C1 segment of cervical spinal cord (tissue), 14 donors: Measurements from ENCODE around the gene SBNO1.
"Not testable (repeated sequence)": the region's sequence is repeated elsewhere in the genome, so short reads cannot be mapped to it uniquely, and the experiment has no call there.

ENCODE experiments used
- DNase-seq, 14 donors: peaks; one replicate each; lab custom pipeline; 2025; lab: John Stamatoyannopoulos, UW

Gene SBNO1

GRCh38 chr12:123271001-123271668 lies 93.5 kb downstream of the SBNO1 start:
- peak in 10 of 14 donors; percentile 26 to 69 (median 41) for DNase-seq

GRCh38 chr12:123270214-123271000 lies 94.2 kb downstream of the SBNO1 start:
- DNase-seq = peak in 10 of 14 donors; percentile 32 to 74 (median 42)

DNA sequence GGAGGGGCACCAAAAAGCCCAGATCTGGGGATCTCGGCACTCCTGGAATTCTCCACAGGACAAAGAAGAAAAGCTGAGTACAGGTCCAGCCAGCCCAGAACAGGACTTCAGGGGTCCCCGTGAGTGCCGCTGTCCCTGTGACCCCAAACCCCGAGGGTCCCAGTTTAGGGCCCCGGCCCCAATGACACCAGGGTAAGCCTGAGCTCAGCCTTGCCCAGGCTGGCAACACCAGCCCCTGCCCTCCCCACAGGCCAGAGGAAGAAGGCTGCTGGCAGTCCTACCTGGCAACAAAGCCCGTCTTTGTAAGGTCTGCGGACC lies 94.8 kb downstream of the SBNO1 start:
- DNase-seq = peak in 2 of 14 donors; percentile 57 to 69

- DNase-seq = peak in 13 of 14 donors; percentile 55 to 94 (median 86)
Measured at GRCh38 chr12:123269395-123269892, 95.2 kb downstream of the SBNO1 start.

- DNase-seq = peak in 8 of 14 donors; percentile 46 to 81 (median 72)
Measured at GRCh38 chr12:123268850-123269249, 95.8 kb downstream of the SBNO1 start.

DNA sequence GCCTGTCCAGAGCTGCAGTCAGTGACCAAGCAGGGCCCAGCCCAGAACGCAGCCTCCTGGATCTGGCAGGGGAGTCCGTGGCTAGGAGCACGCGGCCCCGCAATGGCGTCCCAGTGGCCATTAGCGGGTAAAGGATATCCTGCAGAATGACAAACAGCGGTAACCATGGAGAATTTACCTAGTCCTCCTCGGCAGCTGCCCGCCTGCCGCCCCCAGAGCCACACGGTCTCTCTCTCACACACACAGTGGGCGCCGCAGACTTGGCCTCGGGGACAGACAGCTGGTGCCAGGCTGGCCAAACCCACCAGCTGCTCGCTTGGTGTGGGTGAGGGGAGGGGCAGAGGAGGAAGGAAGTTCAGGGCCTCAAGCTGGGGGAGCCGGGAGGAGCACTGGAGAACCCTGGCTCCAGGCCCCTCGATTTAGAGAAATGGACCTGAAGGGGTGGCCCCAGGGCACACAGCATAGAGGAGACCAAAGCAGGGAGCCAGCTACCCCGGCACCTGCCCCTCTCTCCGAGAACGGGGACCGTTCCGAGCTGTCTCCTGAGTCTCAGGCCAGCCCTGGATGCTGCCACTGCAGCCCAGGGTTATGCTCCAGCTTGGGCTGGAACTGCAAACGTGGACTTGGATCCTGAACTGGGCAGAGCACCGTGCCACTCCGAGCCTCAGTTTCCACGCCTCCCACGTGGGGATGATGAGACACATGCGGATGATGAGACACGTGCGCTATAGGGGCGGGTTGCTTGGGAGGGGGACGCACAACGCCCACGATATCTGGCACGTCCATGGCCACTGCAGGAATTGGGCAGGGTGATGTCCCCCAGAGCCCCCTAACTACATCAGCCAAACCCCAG lies 96.4 kb downstream of the SBNO1 start:
- peak in 11 of 14 donors; percentile 53 to 87 (median 71) for DNase-seq

- DNase-seq = peak in 2 of 14 donors; percentile 43 to 54
Measured at GRCh38 chr12:123267335-123267920, 97.2 kb downstream of the SBNO1 start.

DNA sequence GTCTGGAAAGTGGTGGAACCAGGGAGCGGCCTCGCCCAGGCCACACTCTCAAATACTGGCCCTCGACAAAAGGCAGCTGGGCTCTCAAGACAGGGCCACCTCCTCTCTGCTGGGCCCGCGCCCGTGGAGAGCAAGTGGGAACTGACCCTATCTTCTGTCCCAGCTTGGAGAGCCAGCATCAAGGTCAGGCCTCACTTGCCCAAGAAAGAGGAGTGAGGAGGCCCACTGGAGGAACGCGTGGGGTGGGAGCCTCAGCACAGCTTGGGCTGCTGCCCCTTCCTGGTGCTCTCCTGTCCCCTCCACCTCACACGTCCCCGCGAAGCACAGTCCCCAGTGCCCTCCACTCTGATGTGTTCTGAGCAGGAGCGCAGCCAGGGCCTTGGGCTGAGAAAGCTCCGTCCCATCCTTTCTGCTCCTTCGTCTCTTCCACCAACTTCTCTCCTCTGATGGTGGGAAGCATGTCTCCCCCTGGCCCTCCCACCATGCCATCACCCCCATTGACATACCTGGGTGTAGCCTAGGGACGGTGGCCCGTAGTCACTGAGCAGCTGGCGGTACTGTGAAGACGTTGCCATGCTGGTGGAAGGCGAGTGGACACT lies 97.9 kb downstream of the SBNO1 start:
- no peak for DNase-seq

GRCh38 chr12:123265851-123266678 lies 98.6 kb downstream of the SBNO1 start:
- no peak for DNase-seq

DNA sequence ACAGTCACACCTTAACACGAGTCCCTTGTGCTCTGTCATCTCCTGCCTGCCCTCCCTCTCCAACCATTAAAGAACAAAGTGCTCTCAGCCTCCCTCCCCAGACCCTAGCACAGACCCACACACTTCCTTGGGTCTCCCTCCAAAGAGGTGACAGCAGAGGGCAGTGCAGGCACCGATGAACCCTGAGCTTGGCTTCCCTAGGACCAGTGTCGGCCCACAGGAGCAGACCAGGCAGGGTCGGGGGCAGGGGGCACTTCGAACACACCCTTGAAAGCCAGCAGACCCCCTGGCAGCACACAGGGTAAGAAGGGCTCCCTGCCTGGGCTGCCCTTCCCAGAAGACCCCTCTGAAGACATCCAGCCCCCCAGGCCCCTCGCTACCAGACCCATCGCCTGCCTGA lies 100.0 kb downstream of the SBNO1 start:
- DNase-seq = peak in 3 of 14 donors; percentile 2 to 35 (median 8)

DNA sequence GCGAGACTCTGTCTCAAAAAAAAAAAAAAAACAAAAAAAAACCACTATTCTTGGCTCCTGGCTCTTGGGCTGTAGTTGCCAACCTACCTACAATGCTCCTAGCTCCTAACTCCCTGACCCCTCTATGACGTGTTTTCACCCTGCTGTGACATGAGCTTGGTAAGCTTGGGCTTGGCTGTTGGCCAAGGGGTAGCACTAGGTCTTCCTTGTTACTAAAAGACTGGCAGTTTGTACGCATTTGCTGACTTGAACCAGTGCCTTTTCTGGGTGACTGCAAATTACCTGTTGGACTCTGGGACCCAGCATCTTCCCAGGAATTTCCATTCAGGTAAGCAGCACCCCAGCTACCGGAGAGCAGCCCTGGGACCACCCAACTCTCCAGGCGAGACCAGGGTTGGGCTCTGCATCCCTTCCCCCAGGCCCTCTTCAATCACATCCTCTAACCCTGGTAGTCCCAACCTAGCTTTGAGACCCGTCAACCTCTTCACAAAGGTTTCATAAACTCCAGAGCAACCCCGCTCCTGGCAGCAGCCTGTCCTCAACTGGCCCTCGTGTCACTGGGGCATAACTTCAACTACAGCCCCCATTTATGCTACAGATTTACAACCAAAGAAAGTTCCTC lies 101.3 kb downstream of the SBNO1 start:
- no peak for DNase-seq

- no peak for DNase-seq
Measured at GRCh38 chr12:123261196-123261595, 103.5 kb downstream of the SBNO1 start.

- no peak for DNase-seq
Measured at GRCh38 chr12:123260081-123260480, 104.6 kb downstream of the SBNO1 start.

DNA sequence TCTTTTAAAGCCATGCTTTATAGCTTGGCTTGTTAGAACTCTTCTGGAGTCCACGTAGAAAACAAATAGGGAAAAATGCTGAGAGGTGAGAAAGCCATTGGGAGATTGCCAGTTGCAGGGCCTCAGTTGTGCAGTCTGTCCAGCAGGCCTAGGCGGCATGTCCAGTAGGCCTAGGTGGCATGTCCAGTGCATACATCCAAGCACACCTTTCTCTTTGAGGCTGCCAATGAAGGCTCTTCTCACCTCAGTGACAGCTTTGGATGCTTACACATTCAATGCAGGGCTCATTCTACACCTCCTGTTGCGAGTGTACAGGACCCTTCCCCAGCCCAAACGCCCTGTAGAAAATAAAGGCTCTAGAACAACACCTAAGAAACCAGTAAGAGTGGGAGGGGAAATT lies 106.1 kb downstream of the SBNO1 start:
- DNase-seq = no peak

DNA sequence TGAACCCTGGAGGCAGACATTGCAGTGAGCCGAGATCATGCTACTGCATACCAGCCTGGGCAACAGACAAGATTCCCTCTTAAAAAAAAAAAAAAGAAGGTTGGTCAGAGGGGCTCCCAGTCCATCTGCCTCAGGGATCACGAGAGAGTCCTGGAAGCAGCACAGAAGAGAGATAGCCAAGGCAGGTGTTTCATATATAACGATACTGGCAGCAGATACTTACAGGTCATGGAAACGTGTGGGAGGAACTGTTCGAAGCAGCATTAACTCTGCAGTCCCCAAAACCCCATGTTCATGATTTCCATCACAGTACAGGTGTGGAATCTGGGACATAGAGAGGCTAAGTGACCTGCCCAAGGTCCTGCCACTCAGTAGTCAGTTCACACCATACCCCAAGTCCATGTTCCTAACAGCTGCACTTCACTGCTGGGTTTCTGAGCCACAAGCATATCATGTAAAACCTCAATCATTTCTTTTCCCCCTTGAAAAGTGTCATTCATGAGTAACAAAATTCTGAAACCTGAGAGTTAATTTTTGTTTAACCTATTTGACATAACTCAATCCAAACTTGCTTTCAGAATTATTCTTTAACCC lies 109.7 kb downstream of the SBNO1 start:
- DNase-seq = no peak

- DNase-seq = peak in 10 of 14 donors; percentile 38 to 86 (median 74)
Measured at GRCh38 chr12:123253641-123254459, 110.8 kb downstream of the SBNO1 start.

DNA sequence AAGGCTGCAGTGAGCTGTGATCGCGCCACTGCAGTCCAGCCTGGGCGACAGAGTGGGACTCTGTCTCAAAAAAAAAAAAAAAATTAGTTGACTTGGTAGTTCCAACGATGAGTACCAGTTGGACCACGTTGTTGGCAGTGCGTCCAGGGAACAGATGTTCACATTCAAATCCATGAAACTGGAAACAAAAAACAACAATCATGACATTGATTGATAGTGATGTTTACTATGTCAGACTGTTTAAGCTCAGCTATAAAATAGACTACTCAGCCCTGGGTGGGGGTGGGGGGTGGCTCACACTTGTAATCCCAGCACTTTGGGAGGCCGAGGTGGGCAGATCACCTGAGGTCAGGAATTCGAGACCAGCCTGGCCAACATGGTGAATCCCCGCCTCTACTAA lies 112.3 kb downstream of the SBNO1 start:
- DNase-seq = not testable (repeated sequence)

DNA sequence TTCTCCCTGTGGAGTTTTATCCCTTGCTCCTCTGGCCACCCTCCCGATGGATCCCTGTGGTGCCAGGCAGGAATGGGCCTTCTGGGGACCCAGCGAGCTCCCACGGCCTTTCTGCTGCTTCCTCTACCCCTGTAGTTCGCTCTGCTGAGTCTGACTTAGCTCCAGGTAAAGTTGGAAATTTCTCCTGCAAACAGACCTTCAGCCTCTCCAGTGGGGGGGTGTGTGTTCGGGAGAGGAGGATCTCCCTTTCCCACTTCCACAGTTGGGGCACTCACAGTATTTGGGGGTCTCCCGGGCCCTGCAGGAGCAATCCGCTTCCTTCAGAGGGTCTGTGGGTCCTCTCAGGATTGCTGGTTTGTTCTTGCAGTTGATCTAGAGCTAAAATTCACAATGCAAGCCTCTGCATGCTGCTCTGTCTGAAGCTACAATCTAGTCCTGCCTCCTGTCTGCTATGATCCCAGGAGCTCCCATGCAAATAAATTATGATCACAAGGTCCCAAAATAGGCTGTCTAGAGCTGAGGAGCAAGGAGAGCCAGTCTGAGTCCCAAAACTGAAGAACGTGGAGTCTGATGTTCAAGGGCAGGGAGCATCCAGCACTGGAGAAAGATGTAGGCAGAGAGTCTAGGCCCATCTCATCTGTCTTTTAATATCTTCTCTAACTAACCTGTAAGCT lies 113.1 kb downstream of the SBNO1 start:
- no peak for DNase-seq
